ENCODE results near the gene TANGO6.

Gene TANGO6

GRCh38 chr16:69115837-69116236 lies 272.5 kb downstream of the TANGO6 start:
- TF ChIP-seq CTCF (IDR thresholded peaks at IDR 0.05): no peak

- no peak for TF ChIP-seq CTCF (IDR thresholded peaks at IDR 0.05)
These were observed 273.0 kb downstream of the TANGO6 start for GRCh38 chr16:69116256-69116875.

GRCh38 chr16:69116906-69117305 lies 273.6 kb downstream of the TANGO6 start:
- TF ChIP-seq CTCF (IDR thresholded peaks at IDR 0.05): no peak

- TF ChIP-seq CTCF (IDR thresholded peaks at IDR 0.05): no peak
These were observed 275.1 kb downstream of the TANGO6 start for GRCh38 chr16:69118468-69118867.

- TF ChIP-seq CTCF (IDR thresholded peaks at IDR 0.05): no peak
These were observed 275.7 kb downstream of the TANGO6 start for GRCh38 chr16:69118994-69119393.

GRCh38 chr16:69119536-69119935 lies 276.2 kb downstream of the TANGO6 start:
- TF ChIP-seq CTCF (IDR thresholded peaks at IDR 0.05): no peak

GRCh38 chr16:69120096-69120664 lies 276.8 kb downstream of the TANGO6 start:
- no peak for TF ChIP-seq CTCF (IDR thresholded peaks at IDR 0.05)

GRCh38 chr16:69123910-69124309 lies 280.6 kb downstream of the TANGO6 start:
- peak; percentile 65 for TF ChIP-seq CTCF (IDR thresholded peaks at IDR 0.05)

Data from LNCAP (cell line).